Muscle layer of colon (tissue), 2 donors: Measurements from ENCODE around the gene DHTKD1.
"Not testable (repeated sequence)": the region's sequence is repeated elsewhere in the genome, so short reads cannot be mapped to it uniquely, and the experiment has no call there.

Experiments used
- H3K27ac ChIP-seq: one replicate; pipeline ENCODE4 v1.7.0; 2013; ENCODE audit warnings: low read depth, mild to moderate bottlenecking, low read length, moderate library complexity
- H3K27me3 ChIP-seq, 2 donors: one replicate each; pipeline ENCODE4 v1.7.0; 2013; ENCODE audit warnings: low read length in 2 of 2, mild to moderate bottlenecking in 2 of 2; ENCODE audit not compliant: insufficient read depth in 2 of 2, control insufficient read depth in 1 of 2
- H3K36me3 ChIP-seq: one replicate; pipeline ENCODE4 v1.7.0; 2013; ENCODE audit warnings: mild to moderate bottlenecking, low read length; ENCODE audit not compliant: insufficient read depth
- H3K4me1 ChIP-seq: one replicate; pipeline ENCODE4 v1.7.0; 2013; ENCODE audit warnings: mild to moderate bottlenecking, low read length; ENCODE audit not compliant: insufficient read depth
- H3K4me3 ChIP-seq, 2 donors: one replicate each; pipeline ENCODE4 v1.7.0; 2013; ENCODE audit warnings: low read length in 2 of 2, low read depth in 1 of 2, mild to moderate bottlenecking in 1 of 2, moderate library complexity in 1 of 2
- H3K9ac ChIP-seq: one replicate; pipeline ENCODE4 v1.7.0; 2013; ENCODE audit warnings: low read length
- H3K9me3 ChIP-seq: one replicate; pipeline ENCODE4 v1.7.0; 2013; ENCODE audit warnings: mild to moderate bottlenecking, low read length
- donor health status: abdominal sarcoma.
- donor health status: Adenocarcinoma of cecum.

DHTKD1 gene

DNA sequence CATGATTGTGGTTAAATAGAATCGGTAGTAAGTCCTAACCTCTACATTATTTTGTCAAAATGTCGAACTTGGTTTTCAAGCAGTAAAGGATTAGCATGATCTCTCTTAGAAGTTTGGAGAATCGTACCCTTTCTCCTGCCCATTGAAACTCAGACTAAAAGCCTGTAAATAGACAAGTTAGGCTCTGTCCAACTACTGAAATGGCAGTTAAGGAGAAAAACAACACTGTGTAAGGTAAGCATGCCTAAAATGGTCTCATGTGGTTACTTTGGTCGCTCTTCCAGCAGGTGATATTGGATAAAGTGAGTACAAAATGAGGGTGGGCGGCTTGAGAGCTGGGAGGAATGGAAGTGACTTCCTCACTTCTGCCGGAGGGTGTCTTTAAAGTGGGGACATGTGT lies 85.8 kb downstream of the DHTKD1 start:
- H3K36me3 ChIP-seq: peaks cover 20% of the 10 kb centered on the region
- H3K4me1 ChIP-seq: no peaks in the 10 kb centered on the region
- no peak overlapping the region for H3K9ac ChIP-seq
- no peak overlapping the region for H3K4me3 ChIP-seq
- no peaks in the 10 kb centered on the region for H3K27me3 ChIP-seq
- no peak overlapping the region for H3K27ac ChIP-seq
- no peaks in the 10 kb centered on the region for H3K9me3 ChIP-seq

DNA sequence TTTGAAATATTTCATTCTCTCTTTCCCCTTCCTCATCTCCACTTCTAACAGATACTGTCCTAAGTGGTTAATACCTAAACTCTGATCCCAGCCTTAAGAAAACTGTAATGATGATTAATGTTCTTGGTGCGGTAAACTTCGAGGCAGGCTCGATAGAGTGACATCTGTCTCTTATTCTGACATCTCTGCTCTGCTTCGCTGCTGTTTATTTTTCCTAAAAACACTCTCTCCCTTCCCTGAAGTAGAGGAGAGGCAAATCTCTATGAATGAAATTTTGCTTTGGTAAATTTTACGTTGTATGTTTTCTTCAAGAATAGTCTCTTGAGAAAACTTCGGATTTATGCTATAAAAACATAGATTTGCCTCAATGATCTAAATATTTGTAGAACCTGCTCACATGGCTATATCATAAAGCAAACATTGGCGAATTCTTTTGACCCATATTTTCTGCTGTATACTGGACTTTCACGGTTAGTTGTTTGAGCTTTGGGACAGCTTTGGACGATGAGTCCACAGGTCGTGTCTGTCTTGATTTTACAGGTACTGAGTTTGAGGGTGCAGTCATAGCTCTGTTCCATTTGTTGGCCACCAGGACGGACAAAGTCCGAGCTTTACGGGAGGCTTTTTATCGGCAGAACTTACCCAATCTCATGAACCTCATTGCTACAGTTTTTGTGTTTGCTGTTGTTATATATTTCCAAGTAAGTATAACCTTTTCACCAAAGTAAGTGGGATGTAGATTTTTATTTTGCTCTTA lies 87.8 kb downstream of the DHTKD1 start:
- Histone ChIP-seq H3K27me3 (no peaks in the 10 kb centered on the region), H3K4me3 (no peak overlapping the region), H3K9ac (no peak overlapping the region), H3K27ac (no peak overlapping the region), H3K4me1 (no peaks in the 10 kb centered on the region), H3K9me3 (no peaks in the 10 kb centered on the region), H3K36me3 (peaks cover 23% of the 10 kb centered on the region)

DNA sequence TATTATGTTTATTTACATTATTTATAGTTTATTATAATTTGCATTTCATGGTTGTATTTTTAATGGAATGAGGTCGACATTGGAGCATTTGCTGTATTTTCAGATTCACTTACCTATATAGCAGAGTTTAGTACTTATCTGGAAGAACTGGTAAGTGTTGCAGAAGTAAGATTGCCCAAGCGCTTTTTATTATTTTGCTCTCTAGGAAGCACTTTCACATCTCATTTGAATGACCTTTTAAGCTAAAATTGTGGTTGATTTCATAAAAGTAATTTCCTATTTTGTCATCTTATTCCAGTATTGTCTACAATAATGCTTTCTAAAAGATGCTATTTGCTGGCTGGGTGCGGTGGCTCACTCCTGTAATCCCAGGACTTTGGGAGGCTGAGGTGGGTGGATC lies 89.4 kb downstream of the DHTKD1 start:
- Histone ChIP-seq H3K4me3 (no peak overlapping the region), H3K27me3 (no peaks in the 10 kb centered on the region), H3K4me1 (no peaks in the 10 kb centered on the region), H3K27ac (no peak overlapping the region), H3K9me3 (no peaks in the 10 kb centered on the region), H3K9ac (no peak overlapping the region), H3K36me3 (peaks cover 38% of the 10 kb centered on the region)

DNA sequence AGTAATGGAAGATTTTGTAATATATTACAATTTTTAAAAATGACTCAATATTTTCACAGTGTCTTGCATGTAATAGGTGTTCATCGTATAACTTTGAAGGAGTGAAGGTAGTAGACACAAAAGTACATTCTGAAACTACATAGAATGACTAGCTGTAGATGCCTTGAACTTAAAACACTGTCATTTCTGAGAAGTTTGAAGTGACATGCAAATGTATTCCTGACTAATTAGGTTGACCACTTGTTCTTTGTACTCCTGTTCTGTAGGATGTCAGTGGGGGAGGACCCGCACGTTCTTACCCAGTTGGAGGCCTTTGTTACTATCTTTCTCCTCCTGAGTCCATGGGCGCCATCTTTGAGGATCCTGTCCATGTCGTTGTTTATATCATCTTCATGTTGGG lies 91.9 kb downstream of the DHTKD1 start:
- H3K27me3 ChIP-seq: no peaks in the 10 kb centered on the region
- H3K4me1 ChIP-seq: no peaks in the 10 kb centered on the region
- H3K9ac ChIP-seq: no peak overlapping the region
- peaks cover 54% of the 10 kb centered on the region for H3K36me3 ChIP-seq
- H3K27ac ChIP-seq: no peak overlapping the region
- H3K4me3 ChIP-seq: no peak overlapping the region
- no peaks in the 10 kb centered on the region for H3K9me3 ChIP-seq

DNA sequence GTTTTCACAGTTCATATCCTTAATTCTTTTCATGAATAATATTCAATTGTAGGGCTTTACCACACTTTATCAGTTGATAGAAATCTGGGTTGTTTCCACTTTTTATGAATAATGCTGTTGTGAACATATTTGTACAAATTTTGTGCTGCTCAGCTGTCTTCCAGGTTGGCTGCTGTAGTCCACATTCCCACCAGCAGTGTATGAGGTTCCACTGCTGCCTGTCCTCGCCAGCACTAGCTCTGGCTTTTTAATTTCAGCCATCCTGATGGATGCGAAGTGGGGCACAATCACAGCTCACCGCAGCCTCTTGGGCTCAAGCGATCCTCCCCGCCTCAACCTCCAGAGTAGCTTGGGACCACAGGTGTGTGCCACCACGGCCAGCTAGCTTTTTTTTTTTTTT lies 94.2 kb downstream of the DHTKD1 start:
- Histone ChIP-seq H3K36me3 (peaks cover 68% of the 10 kb centered on the region), H3K4me1 (no peaks in the 10 kb centered on the region), H3K27ac (no peak overlapping the region), H3K27me3 (no peaks in the 10 kb centered on the region), H3K9me3 (no peaks in the 10 kb centered on the region), H3K9ac (no peak overlapping the region), H3K4me3 (no peak overlapping the region)

DNA sequence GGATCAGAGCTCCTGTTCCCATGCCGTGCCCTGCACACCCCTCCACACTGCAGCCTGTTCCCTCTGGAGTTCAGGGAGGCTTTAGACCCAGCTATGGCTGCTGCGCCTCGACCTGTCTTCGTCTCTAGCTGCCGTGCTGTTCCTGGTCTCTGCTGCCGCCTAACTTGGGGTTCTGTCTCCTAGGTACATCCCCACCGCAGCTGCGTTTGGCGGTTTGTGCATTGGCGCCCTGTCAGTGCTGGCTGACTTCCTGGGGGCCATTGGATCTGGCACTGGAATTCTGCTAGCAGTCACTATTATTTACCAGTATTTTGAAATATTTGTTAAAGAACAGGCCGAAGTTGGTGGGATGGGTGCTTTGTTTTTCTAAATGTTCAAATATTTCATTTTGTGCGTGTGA lies 95.3 kb downstream of the DHTKD1 start:
- H3K9me3 ChIP-seq: no peaks in the 10 kb centered on the region
- H3K9ac ChIP-seq: no peak overlapping the region
- H3K4me1 ChIP-seq: no peaks in the 10 kb centered on the region
- H3K4me3 ChIP-seq: no peak overlapping the region
- H3K36me3 ChIP-seq: peaks cover 65% of the 10 kb centered on the region
- H3K27ac ChIP-seq: no peak overlapping the region
- H3K27me3 ChIP-seq: no peaks in the 10 kb centered on the region

DNA sequence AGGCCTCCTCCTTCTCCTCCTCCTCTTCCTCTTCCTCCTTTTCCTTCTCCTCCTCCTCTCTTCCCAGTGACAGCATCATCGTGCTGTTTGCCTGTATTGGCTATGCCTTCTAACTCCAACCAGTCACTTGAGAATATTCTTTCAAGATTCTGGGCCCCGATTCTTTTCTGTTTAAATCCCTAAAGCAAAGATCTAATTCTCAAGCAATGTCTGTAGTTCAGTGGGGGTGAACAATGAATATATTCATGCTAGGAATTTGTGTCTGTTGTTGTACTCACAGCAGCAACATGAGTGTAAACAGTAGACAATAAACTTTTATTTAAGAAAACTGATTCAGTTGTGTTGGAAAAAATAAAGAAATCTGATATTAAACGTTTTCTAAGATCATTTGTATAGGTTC lies 96.3 kb downstream of the DHTKD1 start:
- peaks cover 74% of the 10 kb centered on the region for H3K36me3 ChIP-seq
- H3K4me3 ChIP-seq: no peak overlapping the region
- H3K9me3 ChIP-seq: no peaks in the 10 kb centered on the region
- no peaks in the 10 kb centered on the region for H3K27me3 ChIP-seq
- H3K4me1 ChIP-seq: no peaks in the 10 kb centered on the region
- no peak overlapping the region for H3K9ac ChIP-seq
- no peak overlapping the region for H3K27ac ChIP-seq

DNA sequence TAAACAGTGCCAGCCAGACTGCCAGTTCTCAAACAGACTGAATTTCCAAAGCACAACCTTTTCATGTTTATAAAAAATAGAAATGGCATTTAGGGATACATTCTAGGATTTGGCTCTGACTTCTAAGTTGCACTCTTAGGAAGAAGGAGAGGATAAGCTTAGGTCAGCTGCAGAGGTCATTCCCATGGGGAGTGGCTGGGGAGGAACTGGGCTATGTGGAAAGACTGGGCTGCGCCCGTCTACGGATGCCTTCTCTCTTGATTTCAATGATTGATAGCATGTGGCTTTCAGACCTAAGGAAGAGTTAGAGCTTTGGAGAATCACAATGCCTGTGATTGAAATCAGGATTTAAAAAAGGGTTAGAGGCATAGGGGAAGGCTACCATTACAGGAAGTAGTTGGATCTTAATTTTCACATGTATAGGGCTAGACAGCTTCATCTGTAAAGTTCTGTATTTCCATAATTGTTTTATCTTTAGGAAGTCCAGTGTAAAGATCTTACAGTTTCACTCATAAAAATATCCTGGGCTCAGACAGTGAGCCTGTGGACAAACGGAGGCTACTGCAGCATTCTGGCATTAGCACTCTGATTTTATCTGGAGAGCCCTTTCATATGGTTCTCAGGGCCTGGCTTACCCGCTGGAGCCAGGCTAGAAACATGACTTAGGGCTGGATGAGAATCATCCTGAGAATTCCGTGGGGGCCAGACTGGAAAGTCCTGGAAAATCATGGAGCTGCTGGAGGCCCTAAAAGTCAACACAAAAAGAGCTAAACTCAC lies 97.4 kb downstream of the DHTKD1 start:
- H3K4me1 ChIP-seq: no peaks in the 10 kb centered on the region
- H3K27ac ChIP-seq: no peak overlapping the region
- no peak overlapping the region for H3K9ac ChIP-seq
- H3K36me3 ChIP-seq: peaks cover 79% of the 10 kb centered on the region
- no peaks in the 10 kb centered on the region for H3K27me3 ChIP-seq
- no peak overlapping the region for H3K4me3 ChIP-seq
- H3K9me3 ChIP-seq: no peaks in the 10 kb centered on the region

DNA sequence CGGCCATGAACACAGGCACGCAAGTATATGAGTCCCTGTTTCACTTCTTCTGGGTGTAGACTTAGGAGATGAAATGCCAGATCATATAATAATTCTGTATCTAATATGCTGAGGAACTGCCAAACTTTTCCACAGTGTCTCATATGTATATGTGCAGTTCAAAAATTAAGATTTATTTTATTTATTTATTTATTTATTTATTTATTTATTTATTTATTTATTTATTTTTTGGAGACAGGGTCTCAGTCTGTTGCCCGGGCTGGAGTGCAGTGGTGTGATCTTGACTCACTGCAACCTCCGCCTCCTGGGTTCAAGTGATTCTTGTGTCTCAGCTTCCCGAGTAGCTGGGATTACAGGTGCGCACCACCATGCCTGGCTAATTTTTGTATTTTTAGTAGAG lies 102.8 kb downstream of the DHTKD1 start:
- H3K4me3 ChIP-seq, H3K27me3 ChIP-seq, H3K9ac ChIP-seq, H3K9me3 ChIP-seq, H3K27ac ChIP-seq, H3K4me1 ChIP-seq: not testable (repeated sequence)
- peaks cover 60% of the 10 kb centered on the region for H3K36me3 ChIP-seq
